ENCODE measurements around the gene PCDHA13.
"Not testable (repeated sequence)": the region's sequence is repeated elsewhere in the genome, so short reads cannot be mapped to it uniquely, and the experiment has no call there.

The PCDHA13 gene

GRCh38 chr5:140857177-140857986, 24.5 kb upstream of the PCDHA13 start:
- Mint-ChIP-seq H3K27ac (no peak overlapping the region), H3K9me3 (peaks cover 54% of the 10 kb centered on the region), H3K4me3 (no peak overlapping the region), H3K27me3 (peaks cover 24% of the 10 kb centered on the region), H3K4me1 (ENCODE audit: low read depth) (no peaks in the 10 kb centered on the region), H3K36me3 (ENCODE audit: low read depth) (no peaks in the 10 kb centered on the region)
- intact Hi-C loops (cut with micrococcal nuclease): no loop called here

DNA sequence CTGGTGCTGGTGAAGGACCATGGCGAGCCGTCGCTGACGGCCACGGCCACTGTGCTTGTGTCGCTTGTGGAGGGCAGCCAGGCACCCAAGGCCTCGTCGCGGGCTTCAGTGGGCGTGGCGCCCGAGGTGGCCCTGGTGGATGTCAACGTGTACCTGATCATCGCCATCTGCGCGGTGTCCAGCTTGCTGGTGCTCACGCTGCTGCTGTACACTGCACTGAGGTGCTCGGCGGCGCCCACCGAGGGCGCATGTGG, 24.0 kb upstream of the PCDHA13 start:
- Mint-ChIP-seq H3K36me3 (ENCODE audit: low read depth) (no peaks in the 10 kb centered on the region), H3K27ac (no peak overlapping the region), H3K27me3 (peaks cover 27% of the 10 kb centered on the region), H3K9me3 (peaks cover 60% of the 10 kb centered on the region), H3K4me3 (no peak overlapping the region), H3K4me1 (ENCODE audit: low read depth) (no peaks in the 10 kb centered on the region)
- intact Hi-C loops (cut with micrococcal nuclease): no loop called here

DNA sequence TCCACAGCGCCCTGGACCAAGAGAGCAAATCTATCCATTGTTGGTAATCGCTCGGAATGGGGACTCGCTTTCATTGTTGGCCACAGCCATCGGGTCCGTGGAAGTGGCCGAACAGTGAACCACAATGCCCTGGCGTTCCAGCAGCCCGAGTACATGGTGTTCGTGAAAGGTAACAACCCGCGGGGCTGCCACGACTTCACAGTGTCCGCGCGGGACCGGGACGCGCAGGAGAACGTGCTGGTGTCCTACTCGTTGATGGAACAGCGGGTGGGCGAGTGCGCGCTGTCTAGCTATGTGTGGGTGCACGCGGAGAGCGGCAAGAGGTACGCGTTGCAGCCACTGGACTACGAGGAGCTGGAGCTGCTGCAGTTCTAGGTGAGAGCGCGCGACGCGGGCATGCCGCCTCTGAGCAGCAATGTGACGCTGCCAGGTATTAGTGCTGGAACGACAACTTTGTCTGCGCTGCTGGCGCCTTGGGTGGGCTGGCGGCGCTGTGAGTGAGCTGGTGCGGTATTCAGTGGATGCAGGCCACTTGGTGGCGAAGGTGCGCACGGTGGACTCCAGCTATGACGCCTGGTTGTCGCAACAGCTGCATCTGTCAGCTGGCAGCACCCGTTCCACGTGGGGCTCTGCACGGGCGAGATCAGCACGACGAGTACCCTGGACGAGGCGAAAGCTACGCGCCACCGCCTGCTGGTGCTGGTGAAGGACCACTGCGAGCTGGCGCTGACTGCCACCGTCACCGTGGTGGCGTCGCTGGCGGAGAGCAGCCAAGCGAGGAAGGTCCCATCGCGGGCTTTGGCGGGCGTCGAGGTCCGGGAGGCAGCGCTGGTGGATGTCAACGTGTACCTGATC, 19.3 kb upstream of the PCDHA13 start:
- Mint-ChIP-seq H3K9me3 (peaks cover 42% of the 10 kb centered on the region), H3K27ac (no peak overlapping the region), H3K36me3 (ENCODE audit: low read depth) (no peaks in the 10 kb centered on the region), H3K27me3 (peaks cover 8% of the 10 kb centered on the region), H3K4me3 (no peak overlapping the region), H3K4me1 (ENCODE audit: low read depth) (no peaks in the 10 kb centered on the region)
- intact Hi-C loops (cut with micrococcal nuclease): no loop called here

DNA sequence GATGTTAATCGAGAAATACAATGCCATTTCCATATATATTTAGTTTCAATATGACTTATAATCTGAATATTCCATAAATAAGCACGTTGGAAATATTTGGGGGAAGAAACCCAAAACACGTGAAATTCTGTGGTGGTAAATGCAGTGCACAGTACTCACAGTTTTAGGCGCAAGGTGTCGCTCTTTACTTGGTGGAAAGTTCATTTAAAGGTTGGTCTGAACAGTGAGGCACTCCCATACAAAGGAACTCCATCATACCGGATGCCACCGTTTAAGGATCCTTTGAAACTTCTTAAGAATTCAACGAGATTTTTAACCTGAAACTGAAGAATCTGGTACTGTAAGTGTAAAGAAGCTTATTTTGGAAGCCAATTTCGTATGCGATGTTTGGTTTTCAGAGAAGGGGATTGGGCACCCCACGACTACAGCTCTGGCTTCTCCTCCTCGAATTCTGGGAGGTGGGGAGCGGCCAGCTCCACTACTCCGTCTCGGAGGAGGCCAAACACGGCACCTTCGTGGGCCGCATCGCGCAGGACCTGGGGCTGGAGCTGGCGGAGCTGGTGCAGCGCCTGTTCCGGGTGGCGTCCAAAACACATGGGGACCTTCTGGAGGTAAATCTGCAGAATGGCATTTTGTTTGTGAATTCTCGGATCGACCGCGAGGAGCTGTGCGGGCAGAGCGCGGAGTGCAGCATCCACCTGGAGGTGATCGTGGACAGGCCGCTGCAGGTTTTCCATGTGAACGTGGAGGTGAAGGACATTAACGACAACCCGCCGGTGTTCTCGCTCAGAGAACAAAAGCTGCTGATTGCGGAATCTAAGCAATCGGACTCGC, 13.0 kb upstream of the PCDHA13 start, which contains the start of gene PCDHA11:
PCDHA11 (plus strand) TSS at position 237 of the 834 bp plus-strand sequence; CDS start at position 384, 147 bp downstream.
- Mint-ChIP-seq H3K27ac (no peak within 1 kb of the TSS), H3K27me3 (peaks cover 18% of the 10 kb centered on the region), H3K9me3 (peaks cover 29% of the 10 kb centered on the region), H3K4me1 (ENCODE audit: low read depth) (no peaks in the 10 kb centered on the region), H3K36me3 (ENCODE audit: low read depth) (no peaks in the 10 kb centered on the region), H3K4me3 (no peak within 1 kb of the TSS)
- intact Hi-C loops (cut with micrococcal nuclease): no loop called here

DNA sequence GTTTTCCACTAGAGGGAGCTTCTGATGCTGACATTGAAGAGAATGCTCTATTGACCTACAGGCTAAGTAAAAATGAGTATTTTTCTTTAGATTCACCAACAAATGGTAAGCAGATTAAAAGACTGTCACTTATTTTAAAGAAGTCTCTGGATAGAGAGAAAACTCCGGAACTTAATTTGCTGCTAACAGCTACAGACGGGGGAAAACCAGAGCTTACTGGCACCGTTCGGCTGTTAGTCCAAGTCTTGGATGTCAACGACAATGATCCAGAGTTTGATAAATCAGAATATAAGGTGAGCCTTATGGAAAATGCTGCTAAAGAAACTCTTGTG, 12.4 kb upstream of the PCDHA13 start:
- intact Hi-C loops (cut with micrococcal nuclease): no loop called here
- Mint-ChIP-seq H3K36me3 (ENCODE audit: low read depth) (no peaks in the 10 kb centered on the region), H3K4me3 (no peak overlapping the region), H3K27me3 (peaks cover 18% of the 10 kb centered on the region), H3K27ac (no peak overlapping the region), H3K9me3 (peaks cover 29% of the 10 kb centered on the region), H3K4me1 (ENCODE audit: low read depth) (no peaks in the 10 kb centered on the region)

DNA sequence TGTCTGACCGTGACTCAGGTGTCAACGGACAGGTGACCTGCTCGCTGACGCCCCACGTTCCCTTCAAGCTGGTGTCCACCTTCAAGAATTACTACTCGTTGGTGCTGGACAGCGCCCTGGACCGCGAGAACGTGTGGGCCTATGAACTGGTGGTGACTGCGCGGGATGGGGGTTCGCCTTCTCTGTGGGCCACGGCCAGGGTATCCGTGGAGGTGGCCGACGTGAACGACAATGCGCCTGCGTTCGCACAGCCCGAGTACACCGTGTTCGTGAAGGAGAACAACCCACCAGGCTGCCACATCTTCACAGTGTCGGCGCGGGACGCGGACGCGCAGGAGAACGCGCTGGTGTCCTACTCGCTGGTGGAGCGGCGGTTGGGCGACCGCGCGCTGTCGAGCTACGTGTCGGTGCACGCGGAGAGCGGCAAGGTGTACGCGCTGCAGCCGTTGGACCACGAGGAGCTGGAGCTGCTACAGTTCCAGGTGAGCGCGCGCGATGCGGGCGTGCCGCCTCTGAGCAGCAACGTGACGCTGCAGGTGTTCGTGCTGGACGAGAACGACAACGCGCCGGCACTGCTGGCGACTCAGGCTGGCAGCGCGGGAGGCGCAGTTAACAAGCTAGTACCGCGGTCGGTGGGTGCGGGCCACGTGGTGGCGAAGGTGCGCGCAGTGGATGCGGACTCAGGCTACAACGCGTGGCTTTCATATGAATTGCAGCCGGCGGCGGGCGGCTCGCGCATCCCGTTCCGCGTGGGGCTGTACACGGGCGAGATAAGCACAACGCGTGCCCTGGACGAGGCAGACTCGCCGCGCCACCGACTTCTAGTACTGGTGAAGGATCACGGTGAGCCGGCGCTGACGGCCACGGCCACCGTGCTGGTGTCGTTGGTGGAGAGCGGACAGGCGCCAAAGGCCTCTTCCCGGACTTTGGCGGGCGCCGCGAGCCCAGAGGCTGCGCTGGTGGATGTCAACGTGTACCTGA, 11.4 kb upstream of the PCDHA13 start:
- Mint-ChIP-seq H3K9me3 (peaks cover 35% of the 10 kb centered on the region), H3K4me3 (no peak overlapping the region), H3K27ac (no peak overlapping the region), H3K36me3 (ENCODE audit: low read depth) (no peaks in the 10 kb centered on the region), H3K27me3 (peaks cover 22% of the 10 kb centered on the region), H3K4me1 (ENCODE audit: low read depth) (no peaks in the 10 kb centered on the region)
- intact Hi-C loops (cut with micrococcal nuclease): no loop called here

GRCh38 chr5:140875085-140876065, 6.5 kb upstream of the PCDHA13 start, which contains the start of gene PCDHA12:
Gene PCDHA12 (plus strand): TSS chr5:140875308. CDS start chr5:140875473, 165 bp downstream.
- Mint-ChIP-seq H3K9me3 (peaks cover 57% of the 10 kb centered on the region), H3K4me3 (no peak within 1 kb of the TSS), H3K4me1 (ENCODE audit: low read depth) (no peaks in the 10 kb centered on the region), H3K27ac (no peak within 1 kb of the TSS), H3K36me3 (ENCODE audit: low read depth) (no peaks in the 10 kb centered on the region), H3K27me3 (peaks cover 26% of the 10 kb centered on the region)
- intact Hi-C loops (cut with micrococcal nuclease): no loop called here

- H3K27ac Mint-ChIP-seq; H3K4me1 Mint-ChIP-seq (ENCODE audit: low read depth); intact Hi-C loops (cut with micrococcal nuclease); H3K36me3 Mint-ChIP-seq (ENCODE audit: low read depth); H3K4me3 Mint-ChIP-seq: not testable (repeated sequence)
- peaks cover 26% of the 10 kb centered on the region for H3K27me3 Mint-ChIP-seq
- H3K9me3 Mint-ChIP-seq: peaks cover 57% of the 10 kb centered on the region
These were observed 5.2 kb upstream of the PCDHA13 start for GRCh38 chr5:140876541-140877261.

DNA sequence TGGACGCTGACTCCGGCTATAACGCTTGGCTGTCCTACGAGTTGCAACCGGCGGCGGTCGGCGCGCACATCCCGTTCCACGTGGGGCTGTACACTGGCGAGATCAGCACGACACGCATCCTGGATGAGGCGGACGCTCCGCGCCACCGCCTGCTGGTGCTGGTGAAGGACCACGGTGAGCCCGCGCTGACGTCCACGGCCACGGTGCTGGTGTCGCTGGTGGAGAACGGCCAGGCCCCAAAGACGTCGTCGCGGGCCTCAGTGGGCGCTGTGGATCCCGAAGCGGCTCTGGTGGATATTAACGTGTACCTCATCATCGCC, 4.7 kb upstream of the PCDHA13 start:
- intact Hi-C loops (cut with micrococcal nuclease): no loop called here
- Mint-ChIP-seq H3K9me3 (peaks cover 61% of the 10 kb centered on the region), H3K4me1 (ENCODE audit: low read depth) (no peaks in the 10 kb centered on the region), H3K36me3 (ENCODE audit: low read depth) (no peaks in the 10 kb centered on the region), H3K27me3 (peaks cover 29% of the 10 kb centered on the region), H3K4me3 (no peak overlapping the region), H3K27ac (no peak overlapping the region)

DNA sequence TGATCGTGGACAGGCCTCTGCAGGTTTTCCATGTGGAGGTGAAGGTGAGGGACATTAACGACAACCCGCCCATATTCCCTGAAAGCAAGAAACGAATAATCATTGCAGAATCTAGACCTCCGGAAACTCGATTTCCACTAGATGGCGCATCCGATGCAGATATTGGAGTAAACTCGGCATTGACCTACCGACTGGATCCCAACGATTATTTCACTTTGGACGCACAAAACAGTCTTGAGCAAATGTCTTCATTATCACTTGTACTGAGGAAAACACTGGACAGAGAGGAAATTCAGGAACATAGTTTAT, 621 bp downstream of the PCDHA13 start:
- no peaks in the 10 kb centered on the region for H3K36me3 Mint-ChIP-seq (ENCODE audit: low read depth)
- peaks cover 62% of the 10 kb centered on the region for H3K9me3 Mint-ChIP-seq
- intact Hi-C loops (cut with micrococcal nuclease): no loop called here
- no peak overlapping the region for H3K4me3 Mint-ChIP-seq
- H3K4me1 Mint-ChIP-seq (ENCODE audit: low read depth): no peaks in the 10 kb centered on the region
- peaks cover 21% of the 10 kb centered on the region for H3K27me3 Mint-ChIP-seq
- no peak overlapping the region for H3K27ac Mint-ChIP-seq

DNA sequence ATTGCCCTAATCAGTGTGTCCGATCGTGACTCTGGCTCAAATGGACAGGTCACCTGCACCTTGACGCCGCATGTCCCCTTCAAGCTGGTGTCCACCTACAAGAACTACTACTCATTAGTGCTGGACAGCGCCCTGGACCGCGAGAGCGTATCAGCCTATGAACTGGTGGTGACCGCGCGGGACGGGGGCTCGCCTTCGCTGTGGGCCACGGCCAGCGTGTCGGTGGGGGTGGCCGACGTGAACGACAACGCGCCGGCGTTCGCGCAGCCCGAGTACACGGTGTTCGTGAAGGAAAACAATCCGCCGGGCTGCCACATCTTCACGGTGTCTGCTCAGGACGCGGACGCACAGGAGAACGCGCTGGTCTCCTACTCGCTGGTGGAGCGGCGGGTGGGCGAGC, 1.4 kb downstream of the PCDHA13 start:
- peaks cover 66% of the 10 kb centered on the region for H3K9me3 Mint-ChIP-seq
- H3K36me3 Mint-ChIP-seq (ENCODE audit: low read depth): no peaks in the 10 kb centered on the region
- no peak overlapping the region for H3K27ac Mint-ChIP-seq
- H3K27me3 Mint-ChIP-seq: peaks cover 21% of the 10 kb centered on the region
- H3K4me1 Mint-ChIP-seq (ENCODE audit: low read depth): no peaks in the 10 kb centered on the region
- no peak overlapping the region for H3K4me3 Mint-ChIP-seq
- intact Hi-C loops (cut with micrococcal nuclease): no loop called here

Measured in dendritic cell treated with granulocyte-macrophage colony-stimulating factor and Interleukin-4, amounts not matched to agents 40 ng/mL and 50 ng/mL, for 4 days (primary cell).